ENCODE results near the gene ANAPC16.
A peak's percentile ranks its signal among the peaks of the same experiment; 100 is the strongest.
"Not testable (repeated sequence)": the region's sequence is repeated elsewhere in the genome, so short reads cannot be mapped to it uniquely, and the experiment has no call there.

The ANAPC16 gene

GRCh38 chr10:72276421-72277339 is 60.9 kb downstream of the ANAPC16 start:
- peaks cover 6% of the 10 kb centered on the region; the same call in 1 of the 2 replicates for H3K4me1 ChIP-seq
- TF ChIP-seq, protein P1, sequence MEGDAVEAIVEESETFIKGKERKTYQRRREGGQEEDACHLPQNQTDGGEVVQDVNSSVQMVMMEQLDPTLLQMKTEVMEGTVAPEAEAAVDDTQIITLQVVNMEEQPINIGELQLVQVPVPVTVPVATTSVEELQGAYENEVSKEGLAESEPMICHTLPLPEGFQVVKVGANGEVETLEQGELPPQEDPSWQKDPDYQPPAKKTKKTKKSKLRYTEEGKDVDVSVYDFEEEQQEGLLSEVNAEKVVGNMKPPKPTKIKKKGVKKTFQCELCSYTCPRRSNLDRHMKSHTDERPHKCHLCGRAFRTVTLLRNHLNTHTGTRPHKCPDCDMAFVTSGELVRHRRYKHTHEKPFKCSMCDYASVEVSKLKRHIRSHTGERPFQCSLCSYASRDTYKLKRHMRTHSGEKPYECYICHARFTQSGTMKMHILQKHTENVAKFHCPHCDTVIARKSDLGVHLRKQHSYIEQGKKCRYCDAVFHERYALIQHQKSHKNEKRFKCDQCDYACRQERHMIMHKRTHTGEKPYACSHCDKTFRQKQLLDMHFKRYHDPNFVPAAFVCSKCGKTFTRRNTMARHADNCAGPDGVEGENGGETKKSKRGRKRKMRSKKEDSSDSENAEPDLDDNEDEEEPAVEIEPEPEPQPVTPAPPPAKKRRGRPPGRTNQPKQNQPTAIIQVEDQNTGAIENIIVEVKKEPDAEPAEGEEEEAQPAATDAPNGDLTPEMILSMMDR (IDR thresholded peaks at IDR 0.05; ENCODE audit: low read depth, low read length): no peak
- peaks cover 22% of the 10 kb centered on the region for H3K36me3 ChIP-seq
- peak overlapping the region; percentile 99 for H3K4me3 ChIP-seq (ENCODE audit: low read depth, low read length)
- H3K27me3 ChIP-seq: no peaks in the 10 kb centered on the region
- DNase-seq: no peak
- H3K9me3 ChIP-seq: no peaks in the 10 kb centered on the region

DNA sequence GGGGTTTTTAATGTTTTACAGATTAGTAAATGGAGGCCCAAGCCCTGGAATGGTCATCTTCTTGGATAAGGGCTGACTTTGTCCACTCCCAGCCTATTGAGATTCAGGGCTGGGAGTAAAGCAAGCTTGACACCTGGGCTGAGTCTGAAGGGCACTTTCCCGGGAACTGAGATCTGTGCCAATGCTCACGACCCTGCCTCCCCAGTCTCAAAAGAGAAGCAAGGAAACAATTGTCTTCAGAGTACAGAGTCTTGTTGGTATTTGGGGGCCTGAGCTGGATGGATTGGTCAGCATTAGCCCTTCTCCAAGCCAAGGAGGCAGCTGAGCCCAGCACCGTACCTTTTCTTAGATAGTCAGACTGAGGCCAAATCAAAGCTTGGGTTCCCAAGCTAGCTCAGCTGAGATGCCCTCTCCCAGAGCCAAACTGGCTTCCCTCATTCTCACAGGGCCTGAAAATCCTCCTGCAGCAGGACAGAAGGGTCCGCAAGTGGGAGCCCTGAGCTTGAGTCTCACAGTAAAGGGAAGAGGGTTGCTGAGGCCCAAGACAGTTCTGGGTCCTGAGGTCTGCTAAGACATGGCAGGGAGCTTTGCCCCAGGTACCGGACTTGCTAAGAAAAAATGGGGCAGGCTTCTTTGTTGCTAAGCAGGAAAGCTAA is 61.7 kb downstream of the ANAPC16 start:
- no peaks in the 10 kb centered on the region for H3K9me3 ChIP-seq
- no peak for DNase-seq
- peak overlapping the region; percentile 99 for H3K4me3 ChIP-seq (ENCODE audit: low read depth, low read length)
- 0 out of 2 replicates have a peak, but pooled peaks cover under 1% of the 10 kb centered on the region for H3K4me1 ChIP-seq
- peaks cover 22% of the 10 kb centered on the region for H3K36me3 ChIP-seq
- TF ChIP-seq, protein P1 (IDR thresholded peaks at IDR 0.05; ENCODE audit: low read depth, low read length): no peak
- no peaks in the 10 kb centered on the region for H3K27me3 ChIP-seq

GRCh38 chr10:72277996-72278667 is 62.3 kb downstream of the ANAPC16 start:
- DNase-seq: no peak
- Histone ChIP-seq H3K36me3 (peaks cover 22% of the 10 kb centered on the region), H3K4me1 (no peaks in the 10 kb centered on the region), H3K4me3 (ENCODE audit: low read depth, low read length) (no peak overlapping the region), H3K9me3 (no peaks in the 10 kb centered on the region), H3K27me3 (no peaks in the 10 kb centered on the region)
- TF ChIP-seq, protein P1 (IDR thresholded peaks at IDR 0.05; ENCODE audit: low read depth, low read length): no peak

DNA sequence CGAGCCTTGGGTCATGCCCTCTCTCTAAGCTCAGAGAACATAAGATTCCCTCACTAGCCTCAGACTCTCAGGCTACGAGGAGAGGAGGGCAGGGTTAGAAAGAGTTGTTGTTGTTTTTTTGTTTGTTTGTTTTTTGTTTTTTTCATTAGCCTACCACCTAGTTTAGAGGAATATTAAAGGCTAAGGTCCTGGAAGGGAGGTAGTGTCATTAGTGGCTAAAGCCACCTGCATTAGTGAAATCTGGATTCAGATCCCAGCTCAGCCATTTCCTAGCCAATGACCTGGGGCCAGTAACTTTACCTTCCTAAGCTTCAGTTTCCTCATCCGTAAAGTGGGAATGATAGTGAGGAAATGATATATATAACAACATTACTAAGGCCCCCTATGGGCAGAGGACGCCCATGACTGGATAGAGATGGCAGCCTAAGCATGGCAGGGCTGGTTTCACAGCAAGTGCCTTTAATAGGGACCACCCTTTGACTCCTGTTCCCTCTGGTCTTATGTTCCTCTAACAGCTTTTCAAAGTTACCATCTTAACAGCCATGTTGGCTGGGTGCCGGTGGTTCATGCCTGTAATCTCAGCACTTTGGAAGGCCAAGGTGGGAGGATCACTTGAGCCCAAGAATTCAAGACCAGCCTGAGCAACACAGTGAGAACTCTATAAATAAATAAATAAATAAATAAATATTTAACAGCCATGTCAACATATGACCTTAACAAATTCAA is 63.0 kb downstream of the ANAPC16 start:
- Histone ChIP-seq H3K4me3 (ENCODE audit: low read depth, low read length) (no peak overlapping the region), H3K9me3 (no peaks in the 10 kb centered on the region), H3K27me3 (no peaks in the 10 kb centered on the region), H3K36me3 (peaks cover 22% of the 10 kb centered on the region), H3K4me1 (no peaks in the 10 kb centered on the region)
- DNase-seq: no peak
- TF ChIP-seq, protein P1 (IDR thresholded peaks at IDR 0.05; ENCODE audit: low read depth, low read length): peak; percentile 25; the same call in 1 of the 2 replicates

GRCh38 chr10:72279587-72279986 is 63.8 kb downstream of the ANAPC16 start:
- H3K9me3 ChIP-seq; H3K4me3 ChIP-seq (ENCODE audit: low read depth, low read length); DNase-seq; H3K27me3 ChIP-seq; H3K4me1 ChIP-seq: not testable (repeated sequence)
- H3K36me3 ChIP-seq: peaks cover 19% of the 10 kb centered on the region

DNA sequence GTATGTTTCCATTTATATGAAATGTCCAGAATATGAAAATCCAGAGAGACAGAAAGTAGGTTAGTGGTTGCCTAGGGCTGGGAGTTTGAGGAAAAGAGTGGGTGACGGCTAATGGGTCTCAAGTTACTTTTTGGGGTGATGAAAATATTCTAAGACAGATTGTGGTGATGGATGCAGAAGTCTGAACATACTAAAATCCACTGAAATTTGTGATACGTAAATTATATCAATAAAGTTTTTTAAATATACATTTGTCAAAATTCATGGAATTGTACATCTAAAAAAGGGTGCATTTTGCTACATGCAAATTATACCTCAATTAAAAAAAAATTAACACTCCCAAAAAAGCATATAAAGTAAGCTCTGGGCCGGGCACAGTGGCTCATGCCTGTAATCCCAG is 67.3 kb downstream of the ANAPC16 start:
- H3K4me1 ChIP-seq: no peaks in the 10 kb centered on the region
- H3K4me3 ChIP-seq (ENCODE audit: low read depth, low read length): no peak overlapping the region

More for the DNA sequence above, 67.3 kb downstream of the ANAPC16 start:
- no peak for DNase-seq
- TF ChIP-seq, protein P1 (IDR thresholded peaks at IDR 0.05; ENCODE audit: low read depth, low read length): no peak
- Histone ChIP-seq H3K27me3 (no peaks in the 10 kb centered on the region), H3K36me3 (no peaks in the 10 kb centered on the region), H3K9me3 (no peaks in the 10 kb centered on the region)
